HG02852 (cell line): ENCODE measurements around the gene GPHB5.

Source experiments
- ATAC-seq: cut with Tn5 transposase; IDR thresholded peaks from one replicate; pipeline ENCODE4 v1.9.1; 2021; ENCODE audit warnings: mild to moderate bottlenecking, moderate library complexity; ENCODE audit not compliant: unreplicated experiment

GPHB5 gene

GRCh38 chr14:63267171-63267570 lies 51.6 kb downstream of the GPHB5 start:
- ATAC-seq: no peak

- no peak for ATAC-seq
Observed at GRCh38 chr14:63266106-63266505, 52.6 kb downstream of the GPHB5 start.
